Neuronal stem cell (in vitro differentiated cells): Measurements from ENCODE around the gene PDE4B.

Experiments
- DNase-seq: peaks from one replicate; pipeline ENCODE4 v3.0.0-alpha.2; 2013; ENCODE audit warnings: low spot score
- H2AFZ ChIP-seq: one replicate; pipeline ENCODE4 v1.6.1; 2013; ENCODE audit warnings: mild to moderate bottlenecking, low read length, inconsistent platforms
- H2AK5ac ChIP-seq: 2 replicates; pipeline ENCODE4 v1.6.1; 2013; ENCODE audit warnings: low read depth, mild to moderate bottlenecking, inconsistent platforms, low read length, moderate library complexity, mixed read lengths
- H2BK120ac ChIP-seq: 2 replicates; pipeline ENCODE4 v1.6.1; 2013; ENCODE audit warnings: low read depth, mild to moderate bottlenecking, inconsistent platforms, low read length, moderate library complexity, mixed read lengths
- H2BK12ac ChIP-seq: one replicate; pipeline ENCODE4 v1.6.1; 2013; ENCODE audit warnings: low read length, inconsistent platforms
- H2BK15ac ChIP-seq: 2 replicates; pipeline ENCODE4 v1.6.1; 2013; ENCODE audit warnings: mild to moderate bottlenecking, low read length, inconsistent platforms, mixed read lengths
- H2BK5ac ChIP-seq: one replicate; pipeline ENCODE4 v1.6.1; 2013; ENCODE audit warnings: inconsistent platforms, mild to moderate bottlenecking, low read length, moderate library complexity
- H3K14ac ChIP-seq: one replicate; pipeline ENCODE4 v1.6.1; 2013; ENCODE audit warnings: low read length, inconsistent platforms
- H3K18ac ChIP-seq: 2 replicates; pipeline ENCODE4 v1.6.1; 2013; ENCODE audit warnings: low read length, inconsistent platforms
- H3K23ac ChIP-seq: 2 replicates; pipeline ENCODE4 v1.6.1; 2013; ENCODE audit warnings: low read depth, mild to moderate bottlenecking, mixed read lengths, low read length, inconsistent platforms; ENCODE audit not compliant: poor library complexity
- H3K27ac ChIP-seq: replicated peaks from 3 replicates; pipeline ENCODE4 v1.5.1; 2013; ENCODE audit warnings: low read length, inconsistent platforms
- H3K27me3 ChIP-seq, 3 experiments: 2 replicates each; pipeline ENCODE4 v1.6.1; 2013; ENCODE audit warnings: low read length in 3 of 3, mild to moderate bottlenecking in 2 of 3, inconsistent platforms in 1 of 3, low read depth in 1 of 3, mixed read lengths in 1 of 3, moderate library complexity in 1 of 3; ENCODE audit not compliant: control insufficient read depth in 3 of 3, insufficient read depth in 3 of 3
- H3K36me3 ChIP-seq, 2 donors: replicated peaks in 1 of 2; 2 replicates each; pipeline ENCODE4 v1.6.1; 2013; ENCODE audit warnings: low read length in 2 of 2; ENCODE audit not compliant: control insufficient read depth in 2 of 2, insufficient read depth in 2 of 2
- H3K4ac ChIP-seq: 2 replicates; pipeline ENCODE4 v1.6.1; 2013; ENCODE audit warnings: inconsistent platforms, mild to moderate bottlenecking, low read length, moderate library complexity
- H3K4me1 ChIP-seq, 2 donors: 1 replicate in 1 of 2; 2 replicates in 1 of 2; pipeline ENCODE4 v1.6.1; 2013; ENCODE audit warnings: low read length in 2 of 2, low read depth in 1 of 2; ENCODE audit not compliant: control insufficient read depth in 2 of 2, insufficient read depth in 1 of 2
- H3K4me2 ChIP-seq: one replicate; pipeline ENCODE4 v1.6.1; 2013; ENCODE audit warnings: mild to moderate bottlenecking, low read length, inconsistent platforms; ENCODE audit not compliant: insufficient read depth, poor library complexity, severe bottlenecking
- H3K4me3 ChIP-seq, 2 donors: 2 replicates each; pipeline ENCODE4 v1.5.1; 2013; ENCODE audit warnings: low read length in 2 of 2, mild to moderate bottlenecking in 2 of 2, inconsistent platforms in 1 of 2, moderate library complexity in 1 of 2
- H3K79me1 ChIP-seq: one replicate; pipeline ENCODE4 v1.6.1; 2013; ENCODE audit warnings: low read depth, mild to moderate bottlenecking, inconsistent platforms, low read length, moderate library complexity
- H3K9ac ChIP-seq: one replicate; pipeline ENCODE4 v1.6.1; 2013; ENCODE audit warnings: mild to moderate bottlenecking, low read depth, low read length, inconsistent platforms; ENCODE audit not compliant: poor library complexity
- H3K9me3 ChIP-seq, 2 donors: replicated peaks in 1 of 2; 2 replicates each; pipeline versions ENCODE3 to v1.6.1; 2013; ENCODE audit warnings: low read length in 2 of 2, mild to moderate bottlenecking in 2 of 2, inconsistent platforms in 1 of 2, low read depth in 1 of 2, mixed read lengths in 1 of 2, moderate library complexity in 1 of 2; ENCODE audit not compliant: control insufficient read depth in 2 of 2, insufficient read depth in 1 of 2
- H4K8ac ChIP-seq: one replicate; pipeline ENCODE4 v1.6.1; 2013; ENCODE audit warnings: low read depth, mild to moderate bottlenecking, inconsistent platforms, low read length, moderate library complexity
- H4K91ac ChIP-seq: one replicate; pipeline ENCODE4 v1.6.1; 2013; ENCODE audit warnings: low read length, low read depth, mild to moderate bottlenecking, inconsistent platforms; ENCODE audit not compliant: poor library complexity
- WGBS, 2 donors: extraction: QIAGEN DNeasy Blood & Tissue Kit; methylation state at CpG; one replicate each; pipeline ENCODE4 v1.1.7; 2013; ENCODE audit warnings: missing lambda C conversion rate in 2 of 2, mixed read lengths in 1 of 2; ENCODE audit not compliant: insufficient read length in 2 of 2, insufficient replicate concordance in 1 of 2; ENCODE audit errors: extremely low coverage in 2 of 2; 5-methylcytosine and 5-hydroxymethylcytosine counted together

Gene PDE4B

GRCh38 chr1:65958561-65959350 is 166.1 kb downstream of the PDE4B start:
- Histone ChIP-seq H3K4me2 (no peak overlapping the region), H3K9ac (no peak overlapping the region), H2BK15ac (no peak overlapping the region), H2AFZ (no peak overlapping the region), H3K79me1 (no peaks in the 10 kb centered on the region), H2BK120ac (no peak overlapping the region), H3K9me3 (no peaks in the 10 kb centered on the region), H3K36me3 (no peaks in the 10 kb centered on the region), H3K4ac (no peak overlapping the region), H2BK12ac (no peak overlapping the region), H3K27me3 (no peaks in the 10 kb centered on the region), H2AK5ac (no peak overlapping the region), H3K27ac (no peak overlapping the region), H3K4me1 (peaks cover 4 to 5% of the 10 kb centered on the region in 2 donors), H3K14ac (no peak overlapping the region), H3K4me3 (no peak overlapping the region), H2BK5ac (no peak overlapping the region), H3K18ac (no peak overlapping the region), H4K91ac (no peak overlapping the region), H4K8ac (no peak overlapping the region), H3K23ac (no peak overlapping the region)
- peak; percentile 59 for DNase-seq
- WGBS, 2 donors: no CpG with 5 or more reads among the region's 12 CpGs

GRCh38 chr1:65959896-65960567 is 167.3 kb downstream of the PDE4B start:
- no peak overlapping the region for H4K8ac ChIP-seq
- H2BK5ac ChIP-seq: no peak overlapping the region
- WGBS, 2 donors: no CpG with 5 or more reads among the region's 7 CpGs
- no peak overlapping the region for H3K4ac ChIP-seq
- no peak overlapping the region for H2AK5ac ChIP-seq
- H3K23ac ChIP-seq: no peak overlapping the region
- H3K4me2 ChIP-seq: no peak overlapping the region
- no peak for DNase-seq
- no peak overlapping the region for H2BK120ac ChIP-seq
- peak overlapping the region; percentile 38 for H2AFZ ChIP-seq
- no peak overlapping the region for H3K18ac ChIP-seq
- H3K4me1 ChIP-seq: peaks cover 4 to 5% of the 10 kb centered on the region in 2 donors
- H3K14ac ChIP-seq: no peak overlapping the region
- H2BK15ac ChIP-seq: no peak overlapping the region
- H3K9me3 ChIP-seq: no peaks in the 10 kb centered on the region
- no peak overlapping the region for H4K91ac ChIP-seq
- H3K4me3 ChIP-seq: no peak overlapping the region
- H3K9ac ChIP-seq: no peak overlapping the region
- H3K27ac ChIP-seq: no peak overlapping the region
- H3K36me3 ChIP-seq: no peaks in the 10 kb centered on the region
- no peaks in the 10 kb centered on the region for H3K27me3 ChIP-seq
- H3K79me1 ChIP-seq: no peaks in the 10 kb centered on the region
- no peak overlapping the region for H2BK12ac ChIP-seq

- H3K4me1 ChIP-seq: peaks cover 4 to 5% of the 10 kb centered on the region in 2 donors
- no peak overlapping the region for H3K9ac ChIP-seq
- no CpG with 5 or more reads among the region's 6 CpGs for WGBS, 2 donors
- H2AFZ ChIP-seq: peak overlapping the region; percentile 70
- H3K14ac ChIP-seq: no peak overlapping the region
- H2BK120ac ChIP-seq: no peak overlapping the region
- no peak overlapping the region for H3K27ac ChIP-seq
- H3K9me3 ChIP-seq: no peaks in the 10 kb centered on the region
- no peak overlapping the region for H2BK12ac ChIP-seq
- no peak overlapping the region for H3K4me2 ChIP-seq
- no peaks in the 10 kb centered on the region for H3K79me1 ChIP-seq
- H3K23ac ChIP-seq: no peak overlapping the region
- no peak for DNase-seq
- H4K8ac ChIP-seq: no peak overlapping the region
- no peak overlapping the region for H3K18ac ChIP-seq
- no peak overlapping the region for H4K91ac ChIP-seq
- H3K27me3 ChIP-seq: no peaks in the 10 kb centered on the region
- no peak overlapping the region for H2BK15ac ChIP-seq
- H2BK5ac ChIP-seq: no peak overlapping the region
- no peak overlapping the region for H3K4me3 ChIP-seq
- H3K36me3 ChIP-seq: no peaks in the 10 kb centered on the region
- H3K4ac ChIP-seq: no peak overlapping the region
- no peak overlapping the region for H2AK5ac ChIP-seq
These were observed 170.6 kb downstream of the PDE4B start for GRCh38 chr1:65963156-65963888.

GRCh38 chr1:65964123-65964522 is 171.4 kb downstream of the PDE4B start:
- Histone ChIP-seq H3K4me2 (no peak overlapping the region), H2BK120ac (no peak overlapping the region), H4K91ac (no peak overlapping the region), H3K9ac (no peak overlapping the region), H2BK5ac (no peak overlapping the region), H4K8ac (no peak overlapping the region), H3K14ac (no peak overlapping the region), H2BK15ac (no peak overlapping the region), H3K4me1 (peaks cover 4 to 5% of the 10 kb centered on the region in 2 donors), H2BK12ac (no peak overlapping the region), H3K27me3 (no peaks in the 10 kb centered on the region), H3K27ac (no peak overlapping the region), H3K36me3 (no peaks in the 10 kb centered on the region), H3K23ac (no peak overlapping the region), H3K4ac (no peak overlapping the region), H2AK5ac (no peak overlapping the region), H3K9me3 (no peaks in the 10 kb centered on the region), H3K4me3 (no peak overlapping the region), H3K18ac (no peak overlapping the region), H3K79me1 (no peaks in the 10 kb centered on the region), H2AFZ (no peak overlapping the region)
- WGBS, 2 donors: no CpG with 5 or more reads among the region's 2 CpGs
- no peak for DNase-seq
